GM21526 (cell line): ENCODE data around the gene EXOC6.
"Not testable (repeated sequence)": the region's sequence is repeated elsewhere in the genome, so short reads cannot be mapped to it uniquely, and the experiment has no call there.

ENCODE experiments used
- ATAC-seq: cut with Tn5 transposase; IDR thresholded peaks from one replicate; pipeline ENCODE4 v1.9.1; 2021; ENCODE audit warnings: moderate library complexity; ENCODE audit not compliant: unreplicated experiment, low FRiP score

The EXOC6 gene

DNA sequence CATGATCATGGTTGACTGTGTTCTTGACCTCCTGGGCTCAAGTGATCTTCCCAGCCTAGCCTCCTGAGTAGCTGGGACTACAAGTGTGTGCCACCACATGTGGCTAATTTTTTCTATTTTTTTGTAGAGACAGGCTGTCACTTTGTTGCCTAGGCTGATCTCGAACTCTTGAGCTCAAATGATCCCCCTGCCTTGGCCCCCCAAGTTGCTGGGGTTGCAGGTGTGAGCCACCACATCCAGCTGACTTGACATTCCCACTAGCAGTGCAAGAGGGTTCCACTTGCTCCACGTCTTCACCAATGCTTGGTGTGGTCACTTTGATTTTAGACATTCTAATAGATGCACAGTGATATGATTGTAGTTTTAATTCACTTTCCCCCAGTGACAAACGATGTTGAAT is 250.5 kb downstream of the EXOC6 start:
- ATAC-seq = no peak

DNA sequence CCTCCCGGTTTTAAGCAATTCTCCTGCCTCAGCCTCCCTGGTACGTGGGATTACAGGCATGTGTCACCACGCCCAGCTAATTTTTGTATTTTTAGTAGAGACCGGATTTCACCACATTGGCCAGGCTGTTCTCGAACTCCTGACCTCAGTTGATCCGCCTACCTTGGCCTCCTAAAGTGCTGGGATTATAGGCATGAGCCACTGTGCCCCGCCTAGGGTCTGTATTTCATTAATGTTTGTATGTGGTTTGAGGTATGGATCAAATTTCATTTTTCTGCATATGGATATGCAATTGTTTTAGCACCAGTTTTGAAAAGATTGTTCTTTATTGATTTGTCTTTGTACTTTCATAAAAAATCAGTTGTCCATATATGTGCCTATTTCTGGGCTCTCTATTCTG is 251.3 kb downstream of the EXOC6 start:
- ATAC-seq = no peak

DNA sequence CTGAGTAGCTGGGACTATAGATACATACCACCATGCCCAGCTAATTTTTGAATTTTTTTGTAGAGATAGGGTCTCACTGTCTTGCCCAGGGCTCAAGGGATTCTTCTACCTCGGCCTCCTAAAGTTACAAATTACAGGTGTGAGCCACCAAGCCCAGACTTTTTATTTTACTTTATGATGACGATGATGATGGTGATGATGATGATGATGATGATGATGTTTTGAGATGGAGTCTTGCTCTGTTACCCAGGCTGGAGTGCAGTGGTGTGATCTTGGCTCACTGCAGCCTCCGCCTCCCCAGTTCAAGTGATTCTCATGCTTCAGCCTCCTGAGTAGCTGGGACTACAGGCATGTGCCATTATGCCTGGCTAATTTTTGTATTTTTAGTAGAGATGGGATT is 252.8 kb downstream of the EXOC6 start:
- ATAC-seq = not testable (repeated sequence)

DNA sequence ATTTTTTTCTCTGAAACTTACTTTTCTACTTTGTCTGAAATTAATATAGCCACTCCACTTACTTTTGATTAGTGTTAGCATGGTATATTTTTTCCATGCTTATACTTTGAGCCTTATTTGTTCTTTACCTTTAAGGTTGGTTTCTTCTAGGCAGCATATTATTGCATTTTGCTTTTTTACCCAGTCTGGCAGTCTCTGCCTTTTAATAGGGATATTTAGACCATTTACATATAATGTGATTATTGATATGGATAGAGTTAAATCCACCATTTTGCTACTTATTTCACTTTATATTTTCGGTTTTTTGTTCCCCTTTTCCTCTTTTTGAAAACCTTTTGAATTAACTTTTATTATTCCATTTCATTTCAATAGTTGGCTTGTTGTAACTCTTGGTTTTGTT is 255.6 kb downstream of the EXOC6 start:
- ATAC-seq = no peak

DNA sequence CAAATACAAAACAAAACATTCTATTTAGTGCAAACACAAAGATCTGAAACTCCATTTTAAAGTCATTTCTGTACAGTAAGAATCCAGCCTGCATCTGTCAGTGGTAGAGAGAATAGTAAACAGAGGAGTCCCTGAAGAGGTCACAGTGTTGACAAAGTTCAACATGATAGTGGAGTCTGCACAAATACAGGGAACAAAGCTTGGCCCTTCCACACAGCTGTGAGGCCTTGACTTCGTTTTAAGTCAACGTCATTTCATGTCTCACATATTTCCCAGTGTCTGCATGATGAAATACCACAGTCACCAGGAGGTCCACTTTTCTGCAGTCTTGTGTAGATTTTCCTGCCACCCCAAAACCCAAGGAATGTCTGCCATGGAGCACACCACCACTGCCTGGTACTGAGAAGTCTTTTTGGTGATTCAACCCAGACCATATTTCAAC is 258.3 kb downstream of the EXOC6 start:
- ATAC-seq = no peak
